GM12872 (cell line): ENCODE data around the gene OSBPL10.

Experiments used
- CTCF ChIP-seq: IDR thresholded peaks from 3 replicates; pipeline ENCODE4 v1.5.1; 2011; ENCODE audit warnings: low read depth, mild to moderate bottlenecking, low read length, moderate library complexity; ENCODE audit not compliant: insufficient read depth

OSBPL10 gene

GRCh38 chr3:31622636-31623288 is 358.3 kb downstream of the OSBPL10 start:
- TF ChIP-seq CTCF = no peak

GRCh38 chr3:31621314-31621713 is 359.7 kb downstream of the OSBPL10 start:
- no peak for TF ChIP-seq CTCF

GRCh38 chr3:31620656-31621055 is 360.4 kb downstream of the OSBPL10 start:
- TF ChIP-seq CTCF = no peak

GRCh38 chr3:31616711-31617110 is 364.4 kb downstream of the OSBPL10 start:
- TF ChIP-seq CTCF = no peak

GRCh38 chr3:31615071-31615875 is 365.8 kb downstream of the OSBPL10 start:
- TF ChIP-seq CTCF = no peak

- no peak for TF ChIP-seq CTCF
Observed at GRCh38 chr3:31614162-31614921, 366.7 kb downstream of the OSBPL10 start.

- TF ChIP-seq CTCF = no peak
Observed at GRCh38 chr3:31613654-31614053, 367.4 kb downstream of the OSBPL10 start.
